PC-9 (cell line): ENCODE measurements around the gene RBM15B.

Source experiments
- EZH2 ChIP-seq: fragments of 200-600 bp; sonication (generic); IDR thresholded peaks from 2 replicates; pipeline ENCODE4 v1.8.0; 2017; ENCODE audit warnings: antibody characterized with exemption, low read depth
- TF ChIP-seq, protein P1 (sequence below): fragments of 200-600 bp; sonication (generic); conservative IDR thresholded peaks from 2 replicates; pipeline ENCODE4 v1.6.1; 2017; ENCODE audit warnings: mixed run types, antibody characterized with exemption, mild to moderate bottlenecking, moderate library complexity

DNA sequence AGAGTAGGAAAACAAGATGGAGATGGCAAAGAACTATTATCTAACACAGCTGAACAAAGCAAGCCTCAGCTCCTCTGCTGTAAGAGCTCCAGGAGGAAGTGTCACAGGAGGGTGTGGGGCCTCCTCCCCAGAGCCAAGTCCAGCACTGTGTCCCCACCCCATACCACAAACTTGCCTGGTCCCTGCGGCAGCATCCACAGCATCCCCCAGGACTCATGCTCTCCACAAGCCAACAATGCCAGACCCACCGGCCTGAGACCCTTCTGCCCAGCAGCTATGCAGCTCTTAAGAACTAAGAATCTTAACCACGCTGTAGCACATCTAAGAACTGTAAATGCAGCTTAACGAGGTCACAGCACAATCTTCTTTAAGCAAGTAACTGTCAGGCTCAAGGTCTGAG lies 9.1 kb downstream of the RBM15B start:
- TF ChIP-seq, protein P1, sequence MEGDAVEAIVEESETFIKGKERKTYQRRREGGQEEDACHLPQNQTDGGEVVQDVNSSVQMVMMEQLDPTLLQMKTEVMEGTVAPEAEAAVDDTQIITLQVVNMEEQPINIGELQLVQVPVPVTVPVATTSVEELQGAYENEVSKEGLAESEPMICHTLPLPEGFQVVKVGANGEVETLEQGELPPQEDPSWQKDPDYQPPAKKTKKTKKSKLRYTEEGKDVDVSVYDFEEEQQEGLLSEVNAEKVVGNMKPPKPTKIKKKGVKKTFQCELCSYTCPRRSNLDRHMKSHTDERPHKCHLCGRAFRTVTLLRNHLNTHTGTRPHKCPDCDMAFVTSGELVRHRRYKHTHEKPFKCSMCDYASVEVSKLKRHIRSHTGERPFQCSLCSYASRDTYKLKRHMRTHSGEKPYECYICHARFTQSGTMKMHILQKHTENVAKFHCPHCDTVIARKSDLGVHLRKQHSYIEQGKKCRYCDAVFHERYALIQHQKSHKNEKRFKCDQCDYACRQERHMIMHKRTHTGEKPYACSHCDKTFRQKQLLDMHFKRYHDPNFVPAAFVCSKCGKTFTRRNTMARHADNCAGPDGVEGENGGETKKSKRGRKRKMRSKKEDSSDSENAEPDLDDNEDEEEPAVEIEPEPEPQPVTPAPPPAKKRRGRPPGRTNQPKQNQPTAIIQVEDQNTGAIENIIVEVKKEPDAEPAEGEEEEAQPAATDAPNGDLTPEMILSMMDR, result no peak
- no peak for TF ChIP-seq EZH2
